ENCODE measurements around the gene KCNMA1.

The KCNMA1 gene

GRCh38 chr10:77490534-77491314 is 146.9 kb downstream of the KCNMA1 start:
- no peak for DNase-seq (ENCODE audit: low read depth, low spot score)

DNA sequence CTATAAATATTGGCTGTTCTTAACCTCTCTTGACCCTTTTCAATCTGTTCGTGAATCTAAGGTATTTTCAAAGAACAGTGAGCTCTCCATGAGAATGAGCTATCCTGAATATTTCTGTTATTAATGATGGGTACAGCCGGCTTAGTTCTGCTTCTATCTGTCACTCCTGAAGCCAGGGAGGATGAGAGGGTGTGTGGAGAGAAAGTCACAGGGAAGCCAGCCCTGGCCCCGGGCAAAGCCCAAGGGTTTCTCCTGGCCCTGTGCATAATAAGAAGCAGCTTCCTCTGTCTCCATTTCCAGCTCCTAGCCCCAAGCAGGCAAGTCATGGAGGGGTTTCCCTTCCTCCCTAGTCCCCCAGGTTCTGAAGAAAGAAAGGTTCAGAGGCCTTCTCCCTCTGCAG is 151.1 kb downstream of the KCNMA1 start:
- no peak for DNase-seq (ENCODE audit: low read depth, low spot score)

DNA sequence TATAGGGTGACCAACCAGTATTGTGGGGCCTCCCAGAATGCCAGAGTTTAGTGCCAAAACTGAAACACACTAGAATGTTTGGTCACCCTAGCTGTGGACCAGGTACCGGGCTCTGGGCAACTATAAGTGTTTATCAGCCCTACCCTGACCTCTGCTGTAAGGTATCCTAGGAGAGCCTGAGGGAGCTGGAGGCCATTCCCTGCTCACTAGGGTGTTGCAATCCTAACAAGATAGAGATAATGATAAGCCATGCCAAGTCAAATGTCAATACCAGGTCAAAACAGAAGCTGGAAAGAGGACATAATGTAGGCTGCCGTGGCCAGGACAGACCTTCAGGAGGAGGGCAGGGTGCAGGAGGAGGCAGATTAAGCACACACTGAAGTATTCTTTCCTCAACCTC is 151.8 kb downstream of the KCNMA1 start:
- no peak for DNase-seq (ENCODE audit: low read depth, low spot score)

GRCh38 chr10:77482072-77482471 is 155.5 kb downstream of the KCNMA1 start:
- DNase-seq (ENCODE audit: low read depth, low spot score) = no peak

DNA sequence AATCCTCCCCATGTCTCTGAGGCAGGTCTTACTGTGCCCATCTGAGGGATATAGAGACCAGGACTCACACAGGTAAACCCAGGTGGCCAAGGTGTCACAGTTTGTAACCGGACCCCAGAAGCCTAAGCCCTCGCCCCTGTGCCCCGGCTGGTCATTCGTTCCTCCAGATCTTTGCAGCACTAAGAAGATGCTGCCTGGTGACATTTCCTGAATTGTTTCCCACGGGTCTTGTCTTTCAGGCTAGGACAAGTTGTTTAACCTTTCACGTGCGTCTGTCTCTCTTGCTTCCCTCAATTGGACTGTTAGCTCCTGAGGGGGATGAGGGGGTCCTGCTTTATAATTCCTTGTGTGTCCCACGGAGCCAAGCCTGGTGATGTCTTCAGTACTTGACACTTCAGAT is 158.0 kb downstream of the KCNMA1 start:
- DNase-seq (ENCODE audit: low read depth, low spot score) = no peak

GRCh38 chr10:77478962-77479359 is 158.6 kb downstream of the KCNMA1 start:
- DNase-seq (ENCODE audit: low read depth, low spot score) = no peak

DNA sequence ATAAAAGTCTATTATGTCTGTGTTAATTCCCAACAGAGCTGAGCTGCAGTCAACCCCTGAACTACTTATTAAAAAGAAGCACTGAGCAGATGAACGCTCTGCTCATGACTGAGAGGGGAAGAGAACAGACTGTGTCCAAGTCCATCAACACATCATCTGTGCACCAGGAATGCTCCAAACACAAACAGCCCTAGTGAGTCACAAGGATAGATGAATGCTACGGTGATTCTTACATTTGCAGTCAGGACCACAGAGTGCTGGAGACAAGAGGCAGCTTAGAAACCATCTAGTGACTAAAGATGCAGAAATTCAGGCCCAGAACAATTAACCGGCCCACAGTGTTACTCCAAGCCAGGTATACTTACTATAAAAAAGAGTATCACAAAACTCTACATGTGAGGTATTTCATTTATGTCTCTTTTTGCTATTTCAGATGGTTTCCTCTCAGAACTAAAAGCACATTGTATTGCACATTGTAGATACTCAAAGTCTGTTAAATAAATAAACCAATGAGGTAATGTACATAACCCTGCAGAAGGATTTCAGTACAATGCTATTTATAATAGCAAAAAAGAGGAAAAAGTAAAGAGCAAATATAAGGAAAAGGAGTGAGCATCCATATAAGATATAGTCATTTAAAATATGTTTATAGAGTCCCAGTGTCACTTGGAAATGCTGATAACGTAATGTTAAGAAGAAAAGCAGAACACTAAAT is 159.2 kb downstream of the KCNMA1 start:
- DNase-seq (ENCODE audit: low read depth, low spot score) = no peak

GRCh38 chr10:77475522-77475921 is 162.1 kb downstream of the KCNMA1 start:
- DNase-seq (ENCODE audit: low read depth, low spot score) = no peak

DNA sequence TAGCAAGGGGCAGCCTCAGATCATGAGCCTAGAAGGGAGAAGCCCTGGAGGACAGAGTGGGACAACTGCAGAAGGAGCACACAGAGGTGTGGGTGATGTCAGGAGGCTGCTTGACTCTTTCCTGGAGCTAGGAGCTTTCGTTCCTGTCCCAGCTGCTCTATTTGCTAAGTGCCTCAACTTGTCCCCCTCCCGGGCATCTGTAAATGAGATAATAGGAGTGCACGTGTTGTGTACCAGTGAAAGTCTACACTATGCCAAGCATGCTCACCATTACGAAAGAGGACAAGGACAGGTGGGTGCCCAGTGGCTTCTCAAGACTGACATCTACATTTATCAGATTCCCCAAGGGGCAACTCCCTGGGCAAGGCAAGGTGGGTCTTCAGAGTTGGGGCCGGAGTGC is 162.7 kb downstream of the KCNMA1 start:
- no peak for DNase-seq (ENCODE audit: low read depth, low spot score)

DNA sequence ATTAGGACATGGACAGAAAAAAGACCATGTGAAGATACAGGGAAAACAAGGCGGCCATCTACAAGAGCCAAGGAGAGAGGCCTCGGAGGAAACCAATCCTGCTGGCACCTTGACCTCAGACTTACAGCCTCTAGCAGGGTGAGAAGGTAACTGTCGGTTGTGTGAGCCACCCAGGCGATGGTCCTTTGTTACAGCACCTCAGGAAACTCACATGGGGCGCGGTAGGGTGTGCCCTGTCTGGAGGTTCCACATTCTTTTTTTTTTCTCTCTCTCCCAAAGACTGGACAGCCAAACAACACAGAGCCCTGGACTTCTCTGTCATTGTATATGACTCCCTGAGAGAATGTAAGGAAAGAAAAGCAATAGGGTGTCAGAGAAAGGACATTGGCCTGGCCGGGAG is 163.2 kb downstream of the KCNMA1 start:
- DNase-seq (ENCODE audit: low read depth, low spot score) = no peak

DNA sequence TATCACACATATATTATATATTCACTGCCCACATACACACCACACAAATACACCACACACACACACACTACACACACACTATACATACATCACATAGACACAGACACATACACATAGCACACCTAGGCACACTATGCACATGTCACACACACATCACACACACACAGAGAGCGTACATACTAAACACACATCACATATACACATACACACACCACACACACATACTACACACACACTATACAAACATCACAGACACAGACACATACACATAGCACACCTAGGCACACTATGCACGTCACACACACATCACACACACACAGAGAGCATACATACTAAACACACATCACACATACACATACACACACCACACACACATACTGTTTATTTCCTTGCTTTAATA is 165.5 kb downstream of the KCNMA1 start:
- DNase-seq (ENCODE audit: low read depth, low spot score) = no peak

DNA sequence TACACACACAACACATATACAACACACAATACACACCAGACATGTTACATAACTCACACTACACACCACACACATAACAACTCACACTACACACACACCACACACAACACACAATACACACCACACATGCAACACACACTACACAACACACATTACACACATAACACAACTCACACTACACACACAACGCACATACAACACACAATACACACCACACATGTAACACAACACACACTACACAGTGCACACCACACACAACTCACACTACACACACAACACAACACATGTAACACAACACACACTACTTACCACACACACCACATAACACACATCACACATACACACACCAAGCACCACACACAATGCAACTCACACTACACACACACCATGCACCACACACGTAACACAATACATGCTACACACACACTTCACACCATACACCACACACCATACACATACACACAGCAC is 166.5 kb downstream of the KCNMA1 start:
- no peak for DNase-seq (ENCODE audit: low read depth, low spot score)

DNA sequence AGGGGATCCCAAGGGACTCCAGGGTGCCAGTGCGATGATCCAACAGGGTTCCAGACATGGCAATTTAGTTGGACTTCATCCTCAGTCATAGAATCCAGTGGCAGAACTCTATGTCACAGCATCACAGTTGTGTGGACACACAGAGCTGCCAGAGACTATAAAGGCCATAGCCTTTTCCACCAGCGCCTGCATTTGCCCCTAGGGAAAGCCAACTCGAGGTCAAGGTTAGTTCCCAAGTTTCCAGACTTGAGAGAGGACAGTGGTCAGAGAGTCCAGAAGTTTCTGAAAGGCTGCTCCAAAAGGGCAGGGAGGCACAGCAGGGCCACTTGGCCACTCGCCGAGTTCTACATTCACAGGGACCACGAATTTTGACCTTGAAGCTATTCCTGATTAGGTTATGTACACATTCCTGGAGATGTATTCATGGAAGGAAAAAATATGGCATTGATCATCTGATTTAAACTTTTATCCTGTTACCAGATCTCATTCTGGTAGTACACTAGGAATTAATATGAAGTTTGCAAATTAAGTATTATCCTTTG is 170.1 kb downstream of the KCNMA1 start:
- no peak for DNase-seq (ENCODE audit: low read depth, low spot score)

- no peak for DNase-seq (ENCODE audit: low read depth, low spot score)
Observed at GRCh38 chr10:77463967-77464745, 173.5 kb downstream of the KCNMA1 start.

GRCh38 chr10:77463499-77463898 is 174.1 kb downstream of the KCNMA1 start:
- DNase-seq (ENCODE audit: low read depth, low spot score) = no peak

DNA sequence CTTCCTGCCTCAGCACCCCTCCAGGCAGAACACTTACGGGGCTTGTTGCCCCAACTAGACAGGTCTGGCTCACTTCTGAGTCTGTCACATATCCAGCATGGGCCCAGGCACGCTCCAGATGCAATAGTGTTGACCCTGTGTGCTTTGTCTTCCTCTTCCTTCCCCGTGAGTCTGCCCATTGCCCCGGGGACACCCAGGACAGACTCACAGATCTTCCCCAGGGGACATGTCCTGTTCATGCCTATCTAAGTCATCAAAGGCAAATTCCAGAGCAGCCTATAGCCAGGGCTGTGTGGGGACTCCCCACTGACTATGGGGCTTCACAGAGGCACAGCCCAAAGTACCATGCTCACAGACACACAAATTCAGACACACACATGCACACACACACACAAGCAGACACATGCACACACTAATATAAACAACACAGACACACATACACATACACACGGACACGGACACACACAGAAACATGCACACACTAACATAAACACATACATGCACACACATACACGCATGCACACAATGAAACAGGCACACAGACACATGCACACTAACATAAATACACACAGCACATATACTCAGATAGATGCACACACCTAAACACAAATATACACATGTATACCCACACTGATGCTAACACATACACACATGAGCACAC is 175.8 kb downstream of the KCNMA1 start:
- no peak for DNase-seq (ENCODE audit: low read depth, low spot score)

DNA sequence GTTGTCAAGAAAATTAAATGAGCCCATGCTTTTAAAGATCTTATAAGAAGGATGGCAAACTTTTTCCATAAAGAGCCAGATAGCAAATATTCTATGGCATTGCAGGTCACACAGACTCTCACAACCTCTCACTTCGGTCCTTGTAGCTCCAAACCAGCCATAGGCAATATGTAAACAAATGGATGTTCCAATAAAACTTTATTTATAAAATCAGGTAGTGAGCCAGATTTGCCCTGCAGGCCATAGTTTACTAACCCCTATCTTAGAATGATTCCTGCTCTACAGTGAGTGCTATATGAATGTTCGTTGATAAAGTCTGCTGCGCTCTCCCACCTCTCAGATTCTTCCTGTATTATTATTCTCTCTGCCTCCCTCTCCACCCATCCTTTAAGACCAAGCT is 177.7 kb downstream of the KCNMA1 start:
- no peak for DNase-seq (ENCODE audit: low read depth, low spot score)

DNA sequence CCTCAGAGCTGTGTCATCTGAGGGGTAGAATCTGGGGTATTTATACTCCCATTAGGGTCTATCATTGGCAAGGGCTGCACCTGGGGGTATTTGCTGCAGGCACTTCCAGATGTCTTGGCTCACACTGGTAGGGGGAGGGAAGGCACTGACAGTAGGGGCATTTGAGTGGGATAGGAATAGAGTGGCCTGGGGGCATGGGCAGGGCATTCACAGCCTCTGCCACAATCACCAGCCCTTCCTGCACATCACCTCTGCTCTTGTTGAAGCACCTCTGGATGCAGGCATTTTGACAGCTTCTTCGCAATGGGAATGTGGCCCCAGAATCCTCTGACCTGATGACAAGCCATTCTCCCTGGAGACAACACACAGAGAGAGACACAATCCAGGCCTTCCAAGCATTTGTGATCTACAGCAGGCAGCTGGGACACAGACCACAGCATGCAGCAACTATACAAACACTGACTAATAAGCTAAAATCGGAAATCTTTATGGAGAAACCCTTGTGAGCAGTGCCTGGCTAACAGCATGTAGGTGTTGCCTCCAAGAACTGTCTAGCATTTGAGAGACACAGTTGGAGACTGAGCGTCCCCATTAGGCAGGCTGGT is 178.5 kb downstream of the KCNMA1 start:
- DNase-seq (ENCODE audit: low read depth, low spot score) = no peak

GRCh38 chr10:77457721-77458120 is 179.9 kb downstream of the KCNMA1 start:
- DNase-seq (ENCODE audit: low read depth, low spot score) = no peak

- DNase-seq (ENCODE audit: low read depth, low spot score) = no peak
Observed at GRCh38 chr10:77457266-77457665, 180.3 kb downstream of the KCNMA1 start.

DNA sequence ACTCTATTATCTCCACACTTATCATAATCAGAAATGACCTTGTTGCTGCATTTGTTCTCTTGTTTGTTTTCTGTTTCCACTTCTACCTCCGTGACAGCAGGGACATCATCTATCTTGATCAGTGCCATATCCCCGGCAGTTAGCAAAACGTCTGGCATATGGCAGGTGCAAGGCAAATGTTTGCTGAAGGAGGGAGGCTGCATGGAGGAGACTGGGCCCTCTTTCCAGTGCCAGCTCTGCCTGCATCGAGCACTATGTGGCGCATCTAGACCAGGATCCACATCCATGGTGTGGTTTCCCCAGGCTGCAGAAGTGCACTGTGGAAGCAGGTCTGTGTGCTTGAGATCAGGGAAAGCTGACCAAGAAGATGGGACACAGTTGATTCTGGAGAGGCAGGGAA is 181.2 kb downstream of the KCNMA1 start:
- no peak for DNase-seq (ENCODE audit: low read depth, low spot score)
